ENCODE data around the gene MRPL46. TPM values are rescaled to one million over a fixed set of nuclear protein-coding genes. Genes with fewer than 3 reads are reported as not detected.
"Not testable (repeated sequence)": the region's sequence is repeated elsewhere in the genome, so short reads cannot be mapped to it uniquely, and the experiment has no call there.

The MRPL46 gene
- total RNA-seq, 1 donor from 2014 or later, result 17.0 TPM

DNA sequence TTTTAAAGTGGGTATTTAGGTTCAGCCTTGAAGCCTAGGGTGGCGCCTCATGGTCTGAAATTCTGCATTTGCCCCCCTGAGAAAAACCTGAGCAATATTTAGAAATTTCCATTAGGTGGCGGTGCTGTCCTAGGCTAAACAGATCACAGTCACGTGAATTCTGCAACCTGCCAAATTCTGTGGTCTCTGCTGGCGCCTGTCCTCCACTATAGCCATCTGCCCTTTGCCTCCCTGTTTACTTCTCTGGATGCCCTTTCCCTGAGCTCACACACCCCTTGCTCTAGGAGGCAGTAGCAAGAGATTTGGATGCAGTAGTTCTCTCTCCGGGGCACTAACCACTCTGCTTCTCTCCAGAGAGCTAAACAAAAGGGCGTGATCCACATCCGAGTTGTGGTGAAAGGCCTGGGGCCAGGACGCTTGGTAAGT lies 9.5 kb upstream of the MRPL46 start:
- no peaks in the 10 kb centered on the region for H3K9me3 Mint-ChIP-seq (ENCODE audit: unreplicated experiment)
- no peaks in the 10 kb centered on the region for H3K27me3 Mint-ChIP-seq (ENCODE audit: unreplicated experiment)
- H3K4me1 Mint-ChIP-seq (ENCODE audit: unreplicated experiment), result no peaks in the 10 kb centered on the region
- no peak overlapping the region for H3K4me3 Mint-ChIP-seq (ENCODE audit: unreplicated experiment)
- no peak for DNase-seq (ENCODE audit: extremely low spot score, unreplicated experiment)
- H3K27ac Mint-ChIP-seq (ENCODE audit: unreplicated experiment), result peak overlapping the region; percentile 5
- TF ChIP-seq, protein P1, sequence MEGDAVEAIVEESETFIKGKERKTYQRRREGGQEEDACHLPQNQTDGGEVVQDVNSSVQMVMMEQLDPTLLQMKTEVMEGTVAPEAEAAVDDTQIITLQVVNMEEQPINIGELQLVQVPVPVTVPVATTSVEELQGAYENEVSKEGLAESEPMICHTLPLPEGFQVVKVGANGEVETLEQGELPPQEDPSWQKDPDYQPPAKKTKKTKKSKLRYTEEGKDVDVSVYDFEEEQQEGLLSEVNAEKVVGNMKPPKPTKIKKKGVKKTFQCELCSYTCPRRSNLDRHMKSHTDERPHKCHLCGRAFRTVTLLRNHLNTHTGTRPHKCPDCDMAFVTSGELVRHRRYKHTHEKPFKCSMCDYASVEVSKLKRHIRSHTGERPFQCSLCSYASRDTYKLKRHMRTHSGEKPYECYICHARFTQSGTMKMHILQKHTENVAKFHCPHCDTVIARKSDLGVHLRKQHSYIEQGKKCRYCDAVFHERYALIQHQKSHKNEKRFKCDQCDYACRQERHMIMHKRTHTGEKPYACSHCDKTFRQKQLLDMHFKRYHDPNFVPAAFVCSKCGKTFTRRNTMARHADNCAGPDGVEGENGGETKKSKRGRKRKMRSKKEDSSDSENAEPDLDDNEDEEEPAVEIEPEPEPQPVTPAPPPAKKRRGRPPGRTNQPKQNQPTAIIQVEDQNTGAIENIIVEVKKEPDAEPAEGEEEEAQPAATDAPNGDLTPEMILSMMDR (IDR thresholded peaks at IDR 0.05), result peak; percentile 59
- H3K36me3 Mint-ChIP-seq (ENCODE audit: unreplicated experiment), result peaks cover 21% of the 10 kb centered on the region

DNA sequence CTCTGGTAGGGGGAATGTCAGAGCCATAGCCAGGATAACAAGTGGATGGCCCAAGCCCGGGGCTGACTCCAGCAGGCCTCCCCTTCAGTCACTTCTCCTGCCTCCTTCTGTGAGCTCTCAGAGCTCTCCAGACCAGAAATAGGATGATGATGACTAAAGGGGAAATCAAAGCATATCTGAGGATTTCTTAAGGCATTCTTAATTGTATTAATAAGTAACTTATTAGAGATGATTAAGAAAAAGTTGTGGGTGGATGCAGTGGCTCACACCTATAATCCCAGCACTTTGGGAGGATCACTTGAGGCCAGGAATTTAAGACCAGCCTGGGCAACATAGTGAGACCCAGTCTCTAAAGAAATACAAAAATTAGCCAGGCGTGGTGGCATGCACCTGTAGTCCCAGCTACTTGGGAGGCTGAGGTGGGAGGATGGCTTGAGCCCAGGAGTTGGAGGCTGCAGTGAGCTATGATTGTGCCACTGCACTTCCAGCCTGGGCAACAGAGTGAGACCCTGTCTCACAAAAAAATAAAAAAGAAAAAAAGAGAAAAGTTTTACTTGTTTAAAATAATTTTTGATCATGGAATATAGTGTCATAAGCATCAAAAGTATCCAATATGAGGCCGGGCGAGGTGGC lies 6.6 kb upstream of the MRPL46 start:
- not testable (repeated sequence) for DNase-seq (ENCODE audit: extremely low spot score, unreplicated experiment); H3K27me3 Mint-ChIP-seq (ENCODE audit: unreplicated experiment); H3K27ac Mint-ChIP-seq (ENCODE audit: unreplicated experiment); H3K9me3 Mint-ChIP-seq (ENCODE audit: unreplicated experiment); H3K4me3 Mint-ChIP-seq (ENCODE audit: unreplicated experiment); H3K4me1 Mint-ChIP-seq (ENCODE audit: unreplicated experiment)
- H3K36me3 Mint-ChIP-seq (ENCODE audit: unreplicated experiment), result peaks cover 21% of the 10 kb centered on the region

DNA sequence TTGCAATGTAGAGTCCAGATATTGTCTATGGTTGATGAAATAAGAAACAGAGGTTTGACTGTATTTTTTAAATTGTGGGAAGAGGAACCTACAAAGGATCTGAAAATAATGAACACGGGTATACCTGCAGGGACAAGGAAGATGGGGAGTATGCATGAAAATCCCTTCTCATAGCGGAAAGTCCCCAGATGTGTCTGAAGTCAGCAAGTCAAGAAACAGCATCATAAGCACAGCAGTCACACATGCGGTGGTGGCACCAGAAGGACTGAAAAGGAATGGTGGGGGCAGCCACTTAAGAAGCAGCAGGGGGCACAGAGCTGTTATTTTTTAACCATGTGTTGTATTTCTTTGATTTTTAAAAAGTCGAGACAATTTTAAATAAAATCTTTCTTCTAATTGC lies 5.0 kb upstream of the MRPL46 start:
- H3K27ac Mint-ChIP-seq (ENCODE audit: unreplicated experiment), result no peak overlapping the region
- H3K27me3 Mint-ChIP-seq (ENCODE audit: unreplicated experiment), result no peaks in the 10 kb centered on the region
- TF ChIP-seq, protein P1 (IDR thresholded peaks at IDR 0.05), result no peak
- peaks cover 18% of the 10 kb centered on the region for H3K36me3 Mint-ChIP-seq (ENCODE audit: unreplicated experiment)
- no peak overlapping the region for H3K4me3 Mint-ChIP-seq (ENCODE audit: unreplicated experiment)
- no peak for DNase-seq (ENCODE audit: extremely low spot score, unreplicated experiment)
- peaks cover 10% of the 10 kb centered on the region for H3K4me1 Mint-ChIP-seq (ENCODE audit: unreplicated experiment)
- H3K9me3 Mint-ChIP-seq (ENCODE audit: unreplicated experiment), result no peaks in the 10 kb centered on the region

DNA sequence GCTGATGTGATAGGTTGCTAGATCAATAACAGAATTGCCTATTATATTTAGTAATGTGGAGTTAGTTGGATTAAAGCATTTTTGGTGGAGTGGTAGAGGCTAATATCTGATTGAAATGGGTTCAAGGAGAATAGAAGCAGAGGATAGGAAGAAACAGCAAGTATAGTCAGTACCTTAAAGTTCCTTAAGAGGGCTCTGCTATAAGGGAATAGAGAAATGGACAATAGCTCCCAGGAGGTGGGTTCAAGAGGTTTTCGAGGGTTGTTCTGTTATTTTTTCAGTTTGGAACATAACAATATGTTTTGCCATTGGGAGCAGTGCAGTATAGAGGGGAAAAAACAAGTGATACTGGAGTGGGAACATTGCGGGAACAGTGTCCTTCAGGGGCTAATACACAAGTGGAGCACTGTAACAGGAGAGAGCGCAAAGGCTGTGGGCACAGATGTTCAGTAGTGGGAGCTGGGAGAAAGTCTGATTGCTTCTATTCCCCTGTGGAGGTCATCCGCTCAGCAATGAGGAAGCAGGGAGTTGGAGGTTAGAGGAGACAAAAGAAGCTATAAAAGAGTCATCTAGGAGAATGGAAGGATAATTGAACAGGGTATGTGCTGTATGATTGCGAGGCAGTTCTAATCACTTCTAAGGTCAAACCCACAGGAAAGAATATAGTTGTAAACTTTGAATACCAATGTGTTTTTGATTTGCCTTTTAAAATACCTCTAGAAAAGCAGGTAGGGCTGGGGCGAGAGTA lies 3.6 kb upstream of the MRPL46 start:
- peaks cover 13% of the 10 kb centered on the region for H3K36me3 Mint-ChIP-seq (ENCODE audit: unreplicated experiment)
- DNase-seq (ENCODE audit: extremely low spot score, unreplicated experiment), result no peak
- H3K9me3 Mint-ChIP-seq (ENCODE audit: unreplicated experiment), result no peaks in the 10 kb centered on the region
- no peaks in the 10 kb centered on the region for H3K27me3 Mint-ChIP-seq (ENCODE audit: unreplicated experiment)
- H3K27ac Mint-ChIP-seq (ENCODE audit: unreplicated experiment), result no peak overlapping the region
- H3K4me1 Mint-ChIP-seq (ENCODE audit: unreplicated experiment), result peaks cover 21% of the 10 kb centered on the region
- TF ChIP-seq, protein P1 (IDR thresholded peaks at IDR 0.05), result no peak
- no peak overlapping the region for H3K4me3 Mint-ChIP-seq (ENCODE audit: unreplicated experiment)

DNA sequence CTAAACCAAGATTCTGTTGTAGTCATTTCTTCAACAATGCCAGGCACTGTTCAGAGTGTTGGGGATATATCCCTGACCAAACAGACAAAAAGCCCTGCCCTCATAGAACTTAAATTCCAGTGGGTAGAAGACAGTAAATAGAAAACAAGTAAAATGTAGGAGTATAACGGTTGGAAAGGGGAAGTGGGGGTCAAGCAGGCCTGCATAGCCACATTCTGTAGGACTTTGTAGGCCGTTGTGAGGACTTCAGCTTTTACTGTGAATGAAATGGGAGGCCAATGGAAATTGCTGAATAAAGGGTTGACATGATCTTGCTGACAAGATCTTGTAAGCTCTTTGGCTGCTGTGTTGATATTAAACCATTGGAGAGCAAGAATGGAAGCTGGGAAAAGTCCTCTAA lies 2.1 kb upstream of the MRPL46 start:
- Mint-ChIP-seq H3K4me1 (ENCODE audit: unreplicated experiment) (peaks cover 25% of the 10 kb centered on the region), H3K4me3 (ENCODE audit: unreplicated experiment) (no peak overlapping the region), H3K27me3 (ENCODE audit: unreplicated experiment) (no peaks in the 10 kb centered on the region), H3K9me3 (ENCODE audit: unreplicated experiment) (no peaks in the 10 kb centered on the region), H3K36me3 (ENCODE audit: unreplicated experiment) (peaks cover 7% of the 10 kb centered on the region), H3K27ac (ENCODE audit: unreplicated experiment) (no peak overlapping the region)
- TF ChIP-seq, protein P1 (IDR thresholded peaks at IDR 0.05), result no peak
- peak; percentile 5 for DNase-seq (ENCODE audit: extremely low spot score, unreplicated experiment)

DNA sequence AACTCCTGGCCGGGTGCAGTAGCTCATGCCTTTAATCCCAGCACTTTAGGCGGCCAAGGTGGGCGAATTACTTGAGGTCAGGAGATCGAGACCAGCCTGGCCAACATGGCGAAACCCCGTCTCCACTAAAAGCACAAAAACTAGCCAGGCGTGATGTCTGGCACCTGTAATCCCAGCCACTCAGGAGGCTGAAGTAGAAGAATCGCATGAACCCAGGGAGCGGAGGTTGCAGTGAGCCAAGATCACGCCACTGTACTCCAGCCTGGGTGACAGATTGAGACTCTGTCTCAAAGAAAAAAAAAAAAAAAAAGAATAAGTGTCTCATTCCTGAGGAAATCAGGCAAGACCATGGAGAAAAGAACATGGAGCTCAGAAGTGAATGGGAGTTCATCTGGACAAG lies 1.5 kb upstream of the MRPL46 start:
- H3K27me3 Mint-ChIP-seq (ENCODE audit: unreplicated experiment); H3K36me3 Mint-ChIP-seq (ENCODE audit: unreplicated experiment); H3K9me3 Mint-ChIP-seq (ENCODE audit: unreplicated experiment); H3K27ac Mint-ChIP-seq (ENCODE audit: unreplicated experiment): not testable (repeated sequence)
- Mint-ChIP-seq H3K4me3 (ENCODE audit: unreplicated experiment) (peak overlapping the region; percentile 92), H3K4me1 (ENCODE audit: unreplicated experiment) (peaks cover 25% of the 10 kb centered on the region)
- DNase-seq (ENCODE audit: extremely low spot score, unreplicated experiment), result peak; percentile 34

Data from osteocyte (in vitro differentiated cells).